IMR-90 (cell line): ENCODE measurements around the gene ASTL. TPM values are rescaled to one million over a fixed set of nuclear protein-coding genes. Genes with fewer than 3 reads are reported as not detected.

Experiments
- ATAC-seq: fragments of 200-7000 bp; cut with Tn5 transposase; 2 replicates; pipeline ENCODE4 v1.9.1; 2020; ENCODE audit warnings: low read depth, mild to moderate bottlenecking, moderate library complexity
- BruUV-seq: library from RNA; stranded (reverse); fragments of 400-500 nt; replicated peaks from 2 replicates; lab custom pipeline; 2021; lab: Mats Ljungman, UMichigan
- CTCF ChIA-PET: fragments of 300-600 bp; formaldehyde crosslinking; extraction: SDS; loops from one replicate; lab custom pipeline; 2021; ENCODE audit warnings: antibody characterized with exemption; lab: Yijun Ruan, JAX
- POLR2A ChIA-PET: fragments of 300-600 bp; sonication (Branson Sonifier 250); formaldehyde crosslinking; loops from one replicate; lab custom pipeline; 2022; ENCODE audit warnings: antibody characterized with exemption; ENCODE audit not compliant: unreplicated experiment; lab: Charles Lee
- DNase-seq: peaks from one replicate; pipeline ENCODE4 v3.0.0; 2013
- H2AFZ ChIP-seq: replicated peaks from 2 replicates; pipeline ENCODE3; 2013; ENCODE audit warnings: low read length, mild to moderate bottlenecking; ENCODE audit not compliant: poor library complexity
- H2AK5ac ChIP-seq: 2 replicates; pipeline ENCODE4 v1.6.1; 2013; ENCODE audit warnings: low read depth, low read length, inconsistent platforms
- H2AK9ac ChIP-seq: replicated peaks from 2 replicates; pipeline ENCODE3; 2013; ENCODE audit warnings: mild to moderate bottlenecking, low read depth, low read length, moderate library complexity; ENCODE audit not compliant: poor library complexity
- H2BK120ac ChIP-seq: 2 replicates; pipeline ENCODE4 v1.6.1; 2013; ENCODE audit warnings: low read depth, low read length, inconsistent platforms
- H2BK15ac ChIP-seq: 3 replicates; pipeline ENCODE4 v1.6.1; 2013; ENCODE audit warnings: low read depth, low read length, inconsistent platforms
- H2BK20ac ChIP-seq: 2 replicates; pipeline ENCODE4 v1.6.1; 2013; ENCODE audit warnings: low read depth, mild to moderate bottlenecking, inconsistent platforms, low read length, moderate library complexity
- H2BK5ac ChIP-seq: 2 replicates; pipeline ENCODE4 v1.6.1; 2013; ENCODE audit warnings: mild to moderate bottlenecking, low read depth, low read length, inconsistent platforms; ENCODE audit not compliant: poor library complexity, severe bottlenecking
- H3K14ac ChIP-seq: replicated peaks from 2 replicates; pipeline ENCODE4 v1.6.1; 2013; ENCODE audit warnings: low read depth, low read length, inconsistent platforms
- H3K18ac ChIP-seq: 2 replicates; pipeline ENCODE4 v1.6.1; 2013; ENCODE audit warnings: low read depth, low read length, control low read depth
- H3K23ac ChIP-seq: 2 replicates; pipeline ENCODE4 v1.6.1; 2013; ENCODE audit warnings: low read depth, low read length, inconsistent platforms
- H3K27ac ChIP-seq: 2 replicates; pipeline ENCODE4 v1.5.1; 2013; ENCODE audit warnings: mild to moderate bottlenecking, control low read depth, low read length; ENCODE audit not compliant: insufficient read depth
- H3K27me3 ChIP-seq: 2 replicates; pipeline ENCODE4 v1.6.1; 2013; ENCODE audit warnings: low read length; ENCODE audit not compliant: control insufficient read depth, insufficient read depth
- H3K36me3 ChIP-seq: 2 replicates; pipeline ENCODE4 v1.6.1; 2013; ENCODE audit warnings: low read length, mixed read lengths; ENCODE audit not compliant: control insufficient read depth, insufficient read depth
- H3K4ac ChIP-seq: 2 replicates; pipeline ENCODE4 v1.6.1; 2013; ENCODE audit warnings: low read depth, low read length, inconsistent platforms
- H3K4me1 ChIP-seq: 2 replicates; pipeline ENCODE4 v1.6.1; 2013; ENCODE audit warnings: low read length, mixed read lengths; ENCODE audit not compliant: control insufficient read depth, insufficient read depth
- H3K4me2 ChIP-seq: 2 replicates; pipeline ENCODE4 v1.6.1; 2013; ENCODE audit warnings: low read depth, mild to moderate bottlenecking, control low read depth, low read length, moderate library complexity
- H3K4me3 ChIP-seq: 2 replicates; pipeline ENCODE4 v1.5.1; 2013; ENCODE audit warnings: low read depth, mild to moderate bottlenecking, control low read depth, low read length, moderate library complexity; ENCODE audit not compliant: insufficient read depth
- H3K56ac ChIP-seq: 2 replicates; pipeline ENCODE4 v1.6.1; 2013; ENCODE audit warnings: low read length, inconsistent platforms; ENCODE audit not compliant: insufficient read depth; ENCODE audit errors: extremely low read depth
- H3K79me1 ChIP-seq, 2 experiments: 2 replicates each; pipeline ENCODE4 v1.6.1; 2013; ENCODE audit warnings: low read length in 2 of 2, inconsistent platforms in 1 of 2, low read depth in 1 of 2
- H3K9ac ChIP-seq: 2 replicates; pipeline ENCODE4 v1.6.1; 2013; ENCODE audit warnings: low read depth, low read length, control low read depth
- H3K9me1 ChIP-seq: 2 replicates; pipeline ENCODE4 v1.6.1; 2013; ENCODE audit warnings: low read length, inconsistent platforms; ENCODE audit not compliant: insufficient read depth
- H3K9me3 ChIP-seq: 2 replicates; pipeline ENCODE4 v1.6.1; 2013; ENCODE audit warnings: low read length; ENCODE audit not compliant: control insufficient read depth, insufficient read depth
- H4K20me1 ChIP-seq: 2 replicates; pipeline ENCODE4 v1.6.1; 2013; ENCODE audit warnings: low read length, inconsistent platforms; ENCODE audit not compliant: insufficient read depth
- H4K5ac ChIP-seq: 2 replicates; pipeline ENCODE4 v1.6.1; 2013; ENCODE audit warnings: mild to moderate bottlenecking, low read depth, low read length, control low read depth
- H4K8ac ChIP-seq, 2 experiments: 2 replicates each; pipeline ENCODE4 v1.6.1; 2013; ENCODE audit warnings: low read depth in 2 of 2, low read length in 2 of 2, control low read depth in 1 of 2, inconsistent platforms in 1 of 2
- H4K91ac ChIP-seq: 2 replicates; pipeline ENCODE4 v1.6.1; 2013; ENCODE audit warnings: low read depth, low read length, inconsistent platforms; ENCODE audit not compliant: insufficient read depth
- BHLHE40 ChIP-seq: fragments of 150-350 bp; IDR thresholded peaks from 2 replicates; pipeline ENCODE4 v1.6.1; 2016; ENCODE audit warnings: mild to moderate bottlenecking, low read depth, low read length
- CEBPB ChIP-seq: IDR thresholded peaks from 2 replicates; pipeline ENCODE4 v1.6.1; 2012; ENCODE audit warnings: low read depth, low read length, improper control_type of control experiment
- CHD1 ChIP-seq: IDR thresholded peaks from 2 replicates; pipeline ENCODE4 v1.6.1; 2012; ENCODE audit warnings: low read depth, low read length, improper control_type of control experiment
- CTCF ChIP-seq: conservative IDR thresholded peaks from 2 replicates; pipeline ENCODE4 v1.5.1; 2012; ENCODE audit warnings: mild to moderate bottlenecking, low read depth, low read length, improper control_type of control experiment
- ELK1 ChIP-seq: fragments of 150-350 bp; IDR thresholded peaks from 2 replicates; pipeline ENCODE4 v1.6.1; 2016; ENCODE audit warnings: low read depth, mild to moderate bottlenecking, low read length, moderate library complexity, borderline replicate concordance
- FOS ChIP-seq: fragments of 150-350 bp; IDR thresholded peaks from 2 replicates; pipeline ENCODE4 v1.6.1; 2016; ENCODE audit warnings: low read depth, low read length
- MAFK ChIP-seq: IDR thresholded peaks from 2 replicates; pipeline ENCODE4 v1.6.1; 2012; ENCODE audit warnings: low read depth, low read length, improper control_type of control experiment
- MAZ ChIP-seq: IDR thresholded peaks from 2 replicates; pipeline ENCODE4 v1.6.1; 2012; ENCODE audit warnings: low read depth, mild to moderate bottlenecking, low read length, improper control_type of control experiment, moderate library complexity, borderline replicate concordance
- MXI1 ChIP-seq: IDR thresholded peaks from 2 replicates; pipeline ENCODE4 v1.6.1; 2012; ENCODE audit warnings: low read depth, mild to moderate bottlenecking, low read length, moderate library complexity, borderline replicate concordance
- NFE2L2 ChIP-seq: fragments of 150-350 bp; IDR thresholded peaks from 2 replicates; pipeline ENCODE4 v1.6.1; 2016; ENCODE audit warnings: low read depth, mild to moderate bottlenecking, low read length
- POLR2A ChIP-seq: IDR thresholded peaks from 2 replicates; pipeline ENCODE4 v1.6.1; 2012; ENCODE audit warnings: mild to moderate bottlenecking, low read depth, low read length
- RAD21 ChIP-seq: IDR thresholded peaks from 2 replicates; pipeline ENCODE4 v1.6.1; 2012; ENCODE audit warnings: low read length, improper control_type of control experiment
- RCOR1 ChIP-seq: IDR thresholded peaks from 2 replicates; pipeline ENCODE4 v1.6.1; 2012; ENCODE audit warnings: mild to moderate bottlenecking, low read length, improper control_type of control experiment; ENCODE audit not compliant: insufficient replicate concordance
- RFX5 ChIP-seq: IDR thresholded peaks from 2 replicates; pipeline ENCODE4 v1.8.0; 2012; ENCODE audit warnings: low read depth, mild to moderate bottlenecking, low read length, moderate library complexity
- SMC3 ChIP-seq: fragments of 150-350 bp; IDR thresholded peaks from 2 replicates; pipeline ENCODE4 v1.6.1; 2016; ENCODE audit warnings: low read depth, mild to moderate bottlenecking, antibody characterized with exemption, low read length, moderate library complexity
- WGBS, 2 experiments: methylation state at CpG; one replicate each; pipeline versions ENCODE4 v1.1.5 to v1.1.7; 2013; ENCODE audit warnings: missing lambda C conversion rate in 2 of 2; ENCODE audit not compliant: insufficient read length in 1 of 2; ENCODE audit errors: extremely low coverage in 2 of 2; 5-methylcytosine and 5-hydroxymethylcytosine counted together
- dilution Hi-C: fragments of 300-500 bp; cut with HindIII; formaldehyde crosslinking; loops from one replicate; pipeline ENCODE4 v1.14.3; 2018; ENCODE audit warnings: low sequenced_read_pairs; ENCODE audit not compliant: unreplicated experiment
- in situ Hi-C: fragments of 300-500 bp; cut with MboI; formaldehyde crosslinking; loops from 3 replicates; pipeline ENCODE4 v1.14.3; 2019; ENCODE audit warnings: low sequenced_read_pairs, inconsistent platforms, mixed read lengths
- intact Hi-C: fragments of 100-400 bp; cut with micrococcal nuclease; formaldehyde crosslinking; loops from 2 replicates; pipeline ENCODE4 v1.10.0; 2022
- polyA plus RNA-seq, 3 experiments: library from polyadenylated mRNA; depleted of rRNA; stranded (reverse); fragments of >200 nt; gene quantifications; 2 replicates each; pipeline ENCODE4 v1.2.3, GENCODE V29; 2012; ENCODE audit warnings: low replicate concordance in 1 of 3
- total RNA-seq: library from RNA; depleted of rRNA; stranded (reverse); fragments of >200 nt; gene quantifications from 2 replicates; pipeline ENCODE4 v1.2.3, GENCODE V29; 2012
- TF ChIP-seq, protein P1 (sequence below): fragments of 150-350 bp; IDR thresholded peaks from 2 replicates; pipeline ENCODE4 v1.6.1; 2017; ENCODE audit warnings: mild to moderate bottlenecking, antibody characterized with exemption, low read length, low read depth

ASTL gene
- total and polyA plus RNA-seq, 2 of the 4 experiments (the other 2 are of a cell fraction): not detected

GRCh38 chr2:96111823-96112500 is 26.3 kb downstream of the ASTL start:
- Histone ChIP-seq H3K9me3 (no peaks in the 10 kb centered on the region; the same call in 1 of the 2 replicates), H3K14ac (no peak overlapping the region), H3K27ac (no peak overlapping the region), H4K8ac (no peak overlapping the region), H2AK5ac (no peak overlapping the region), H3K4me3 (no peak overlapping the region), H3K56ac (no peak overlapping the region), H4K20me1 (no peaks in the 10 kb centered on the region), H3K9me1 (no peaks in the 10 kb centered on the region), H3K9ac (no peak overlapping the region), H3K4me1 (no peaks in the 10 kb centered on the region; the same call in 1 of the 2 replicates), H2BK5ac (no peak overlapping the region), H3K18ac (no peak overlapping the region), H3K23ac (no peak overlapping the region), H3K79me1 (no peaks in the 10 kb centered on the region), H3K4me2 (no peak overlapping the region), H3K27me3 (peaks cover 83% of the 10 kb centered on the region), H2BK15ac (no peak overlapping the region), H2BK20ac (no peak overlapping the region), H2AK9ac (no peak overlapping the region), H2BK120ac (no peak overlapping the region), H3K4ac (no peak overlapping the region), H4K5ac (no peak overlapping the region), H4K91ac (no peak overlapping the region), H3K36me3 (no peaks in the 10 kb centered on the region), H2AFZ (no peak overlapping the region)
- 40% methylated on average over 1 of the region's 7 CpGs; no CpG with 5 or more reads in 1 of the 2 experiments for WGBS, 2 experiments
- no TSS peak for BruUV-seq
- ChIA-PET CTCF (no interaction called here), POLR2A (no interaction called here)
- dilution Hi-C loops (no loop called here), intact Hi-C loops (no loop called here), in situ Hi-C loops (loop anchor here (25.0 kb wide), 1 partner anchor 100 kb away; no protein-coding TSS in a partner anchor)
- DNase-seq (no peak), ATAC-seq (no peak)
- TF ChIP-seq RCOR1 (no peak), MAZ (no peak), BHLHE40 (no peak), POLR2A (no peak), ELK1 (no peak), CHD1 (no peak), RAD21 (no peak), NFE2L2 (no peak), CTCF (no peak), FOS (no peak), RFX5 (no peak), SMC3 (no peak), MAFK (no peak), CEBPB (no peak), MXI1 (no peak)
- TF ChIP-seq, protein P1, sequence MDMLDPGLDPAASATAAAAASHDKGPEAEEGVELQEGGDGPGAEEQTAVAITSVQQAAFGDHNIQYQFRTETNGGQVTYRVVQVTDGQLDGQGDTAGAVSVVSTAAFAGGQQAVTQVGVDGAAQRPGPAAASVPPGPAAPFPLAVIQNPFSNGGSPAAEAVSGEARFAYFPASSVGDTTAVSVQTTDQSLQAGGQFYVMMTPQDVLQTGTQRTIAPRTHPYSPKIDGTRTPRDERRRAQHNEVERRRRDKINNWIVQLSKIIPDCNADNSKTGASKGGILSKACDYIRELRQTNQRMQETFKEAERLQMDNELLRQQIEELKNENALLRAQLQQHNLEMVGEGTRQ: no peak
